Activated CD4-positive, CD25-positive, alpha-beta regulatory T cell treated with anti-CD3 and anti-CD28 coated beads, Interleukin-2, amount 50 U/mL, for 16 hours (primary cell): ENCODE data around the gene DRD2.
"Not testable (repeated sequence)": the region's sequence is repeated elsewhere in the genome, so short reads cannot be mapped to it uniquely, and the experiment has no call there.

Source experiments
- DNase-seq: peaks from one replicate; pipeline ENCODE4 v3.0.0-alpha.2; 2020; ENCODE audit warnings: low read depth, low spot score

Gene DRD2

DNA sequence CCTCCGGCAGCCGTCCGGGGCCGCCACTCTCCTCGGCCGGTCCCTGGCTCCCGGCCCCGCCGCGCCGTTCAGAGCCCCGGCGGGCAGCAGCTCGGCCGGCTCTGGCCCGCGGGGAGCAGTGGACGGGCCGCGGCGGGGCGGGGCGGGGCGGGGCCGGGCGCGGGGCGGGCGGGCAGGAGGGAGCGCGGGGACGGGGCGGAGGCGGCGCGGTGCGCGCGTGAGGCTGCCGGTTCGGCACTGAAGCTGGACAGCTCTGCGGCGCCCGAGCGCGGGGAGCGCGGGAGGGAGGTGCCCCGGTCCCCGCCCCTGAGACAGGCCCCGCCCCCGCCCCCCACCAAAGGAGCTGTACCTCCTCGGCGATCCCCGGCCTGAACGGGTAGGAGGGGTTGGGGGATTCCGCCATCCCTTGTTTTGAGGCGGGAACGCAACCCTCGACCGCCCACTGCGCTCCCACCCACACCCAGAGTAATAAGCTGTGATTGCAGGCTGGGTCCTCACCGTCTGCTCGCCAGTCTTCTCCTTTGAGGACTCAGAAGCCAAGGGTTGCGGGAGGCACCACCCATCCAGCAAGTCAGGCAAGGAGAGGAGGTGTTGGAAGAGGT, at the start of gene DRD2:
Gene DRD2 (minus strand): TSS at position 239 of the 602 bp plus-strand sequence. CDS start 50,747 bp downstream, outside the sequence.
- DNase-seq, result no peak

GRCh38 chr11:113523906-113524305, 48.7 kb upstream of the DRD2 start:
- not testable (repeated sequence) for DNase-seq

DNA sequence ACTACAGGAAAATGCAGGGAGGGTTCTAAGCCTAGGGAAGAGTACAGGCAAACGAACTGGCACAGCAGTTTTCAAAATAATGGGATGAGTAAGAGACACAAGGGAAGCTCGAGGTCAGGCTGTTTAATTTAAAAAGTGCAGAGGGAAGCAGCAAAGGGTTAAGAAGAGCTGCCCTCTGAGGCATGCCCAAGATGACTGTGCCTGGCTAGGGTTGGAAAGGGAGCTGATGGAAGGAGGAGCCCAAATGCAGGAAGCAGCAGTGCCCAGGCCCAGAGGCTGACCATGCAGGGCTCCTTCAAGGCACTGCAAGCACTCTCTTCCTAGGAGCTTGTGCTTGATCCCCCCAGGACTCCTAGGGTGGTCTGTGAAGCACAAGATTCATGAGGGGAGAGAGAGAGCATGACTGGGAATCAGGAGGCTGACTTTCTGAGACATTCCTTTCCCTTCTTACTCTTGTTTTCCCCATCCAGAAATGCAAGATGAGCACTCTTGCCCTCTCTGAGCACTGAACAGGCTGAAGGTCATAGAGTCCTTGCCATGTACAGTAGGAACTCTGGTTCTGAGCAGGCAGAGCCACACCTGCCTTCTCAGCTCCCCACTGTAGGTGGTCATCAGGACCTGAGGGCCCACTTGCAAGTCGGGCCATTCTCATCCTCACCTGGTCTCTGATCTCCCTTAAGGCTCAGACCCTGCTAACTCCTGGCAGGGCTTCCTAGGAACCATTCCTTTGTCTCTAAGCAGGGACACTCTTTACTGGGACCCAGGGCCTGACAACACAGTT, 46.7 kb upstream of the DRD2 start:
- DNase-seq, result no peak

GRCh38 chr11:113519989-113520613, 44.9 kb upstream of the DRD2 start:
- no peak for DNase-seq

DNA sequence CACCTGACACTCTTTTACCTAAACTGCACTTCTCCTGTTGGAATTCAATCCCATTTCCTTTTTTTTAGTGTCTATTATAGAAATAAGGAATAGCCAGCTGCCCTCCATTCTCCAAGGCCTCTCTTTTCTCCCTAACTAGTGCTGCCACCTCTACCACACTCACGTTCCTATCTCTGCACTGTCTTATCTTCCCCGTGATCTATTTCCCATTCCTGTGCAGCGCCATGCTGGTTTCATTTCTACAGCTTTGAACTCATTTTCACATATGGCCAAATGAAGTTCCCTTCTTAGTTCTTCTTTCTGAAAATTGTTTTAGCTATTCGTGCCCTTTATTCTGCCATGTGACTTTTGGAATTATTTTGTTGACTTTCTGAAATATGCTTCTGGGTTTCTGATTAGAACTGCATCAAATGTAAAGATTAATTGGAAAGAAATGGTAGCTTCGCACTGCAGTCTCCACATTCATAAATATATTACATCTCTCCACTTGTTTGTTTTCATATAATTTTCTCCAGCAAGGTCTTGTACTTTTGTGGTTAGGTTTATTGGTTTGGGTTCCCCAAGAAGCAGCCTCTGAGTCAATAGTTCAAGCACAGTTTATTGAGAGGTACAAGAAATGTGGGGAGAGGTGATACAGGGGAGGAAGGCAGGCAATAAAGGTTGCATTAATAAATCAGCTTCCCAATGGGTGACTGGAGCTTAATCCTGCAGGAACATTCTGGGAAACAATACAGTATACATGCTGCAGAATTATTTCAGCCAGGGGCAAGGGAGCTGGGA, 43.7 kb upstream of the DRD2 start:
- DNase-seq, result no peak

DNA sequence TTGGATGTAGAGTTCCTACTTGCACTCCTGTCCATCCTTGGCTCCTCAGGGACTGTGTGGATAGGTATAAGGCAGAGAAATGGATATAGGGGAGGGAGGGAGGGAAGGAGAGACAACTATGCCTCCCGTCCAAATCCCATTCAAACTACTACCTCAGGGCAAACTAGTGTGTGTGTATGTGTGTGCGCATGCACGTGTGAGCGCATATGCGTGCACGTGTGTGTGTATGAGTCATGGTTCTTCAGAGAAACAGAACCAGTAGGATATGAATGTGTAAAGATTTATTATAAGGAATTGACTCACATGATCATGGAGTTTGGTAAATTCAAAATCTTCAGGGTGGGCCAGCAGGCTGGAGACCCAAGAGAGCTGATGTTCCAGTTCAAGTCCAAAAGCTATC, 42.2 kb upstream of the DRD2 start:
- DNase-seq, result no peak

DNA sequence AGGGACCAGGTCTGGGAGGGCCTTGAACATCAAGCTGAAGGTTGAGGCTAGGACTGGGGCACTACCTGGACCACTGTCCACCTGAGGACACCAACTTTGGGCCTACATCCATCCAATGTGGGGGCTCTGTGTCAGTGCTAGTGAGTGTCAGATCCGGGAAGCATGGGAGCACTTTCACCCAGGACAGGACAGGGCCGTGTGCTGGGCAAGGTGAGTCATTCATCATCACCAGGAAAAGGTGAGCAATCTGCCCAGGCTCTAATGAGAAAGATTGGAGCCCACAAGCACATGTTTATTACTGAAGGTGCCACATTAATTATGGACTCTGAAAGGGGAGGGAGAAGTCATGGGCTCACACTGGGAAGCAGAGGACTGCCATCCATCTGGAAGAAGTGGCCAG, 39.7 kb upstream of the DRD2 start:
- no peak for DNase-seq

DNA sequence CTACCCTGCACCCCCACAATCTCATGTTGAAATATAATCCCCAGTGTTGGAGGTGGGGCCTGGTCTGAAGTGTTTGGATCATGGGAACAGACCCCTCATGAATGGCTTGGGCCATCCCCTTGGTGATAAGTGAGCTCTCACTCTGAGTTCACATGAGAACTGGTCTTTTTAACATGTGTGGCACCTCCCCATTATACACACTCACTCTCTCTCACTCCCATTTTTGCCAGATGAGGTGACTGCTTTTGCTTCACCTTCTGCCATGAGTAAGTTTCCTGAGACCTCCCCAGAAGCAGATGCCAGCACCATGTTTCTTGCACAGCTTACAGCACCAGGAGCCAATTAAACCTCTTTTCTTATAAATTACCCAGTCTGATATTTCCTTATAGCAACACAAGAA, 32.1 kb upstream of the DRD2 start:
- DNase-seq, result no peak

GRCh38 chr11:113506893-113507292, 31.7 kb upstream of the DRD2 start:
- no peak for DNase-seq

GRCh38 chr11:113506461-113506860, 31.3 kb upstream of the DRD2 start:
- no peak for DNase-seq

- no peak for DNase-seq
Measured at GRCh38 chr11:113505541-113506375, 30.6 kb upstream of the DRD2 start.

DNA sequence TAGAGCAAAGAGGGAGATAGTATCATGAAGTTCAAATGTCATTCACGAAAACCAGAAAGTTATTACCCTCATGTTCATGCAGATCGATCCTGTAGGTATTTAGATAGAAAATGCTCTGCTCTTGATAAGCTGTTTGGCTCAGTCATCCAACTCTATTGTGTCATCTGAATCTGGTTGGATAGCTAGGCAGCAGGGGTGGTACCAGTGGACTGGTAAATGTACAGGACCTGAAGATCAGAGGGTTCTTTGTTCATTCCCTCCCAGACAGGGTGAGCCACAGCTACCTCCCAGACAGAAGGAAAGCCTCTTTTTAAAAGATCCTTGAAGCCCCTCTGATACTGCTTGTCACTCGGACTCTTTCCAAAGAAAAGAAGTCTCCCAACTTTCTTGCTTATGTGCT, 29.8 kb upstream of the DRD2 start:
- DNase-seq, result no peak

DNA sequence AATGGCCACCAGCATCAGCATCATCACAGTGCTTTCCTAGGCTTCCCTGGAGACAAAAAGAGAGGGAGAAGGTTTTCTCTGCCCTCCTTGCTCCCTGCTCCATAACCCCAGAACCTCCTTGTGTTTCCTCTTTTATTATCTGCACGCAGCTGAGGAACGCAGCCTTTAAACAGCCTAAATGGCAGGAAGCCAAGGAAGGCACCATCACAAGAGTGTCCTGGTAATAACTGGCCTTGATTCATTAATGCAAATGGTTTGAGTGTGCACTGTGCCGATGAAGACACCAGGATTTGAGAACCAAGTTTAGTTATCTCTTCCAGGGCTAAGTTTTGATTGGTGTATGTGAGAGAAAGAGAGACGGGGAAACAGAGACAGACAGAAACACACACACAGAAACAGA, 29.4 kb upstream of the DRD2 start:
- DNase-seq, result no peak

GRCh38 chr11:113504071-113504470, 28.9 kb upstream of the DRD2 start:
- no peak for DNase-seq

DNA sequence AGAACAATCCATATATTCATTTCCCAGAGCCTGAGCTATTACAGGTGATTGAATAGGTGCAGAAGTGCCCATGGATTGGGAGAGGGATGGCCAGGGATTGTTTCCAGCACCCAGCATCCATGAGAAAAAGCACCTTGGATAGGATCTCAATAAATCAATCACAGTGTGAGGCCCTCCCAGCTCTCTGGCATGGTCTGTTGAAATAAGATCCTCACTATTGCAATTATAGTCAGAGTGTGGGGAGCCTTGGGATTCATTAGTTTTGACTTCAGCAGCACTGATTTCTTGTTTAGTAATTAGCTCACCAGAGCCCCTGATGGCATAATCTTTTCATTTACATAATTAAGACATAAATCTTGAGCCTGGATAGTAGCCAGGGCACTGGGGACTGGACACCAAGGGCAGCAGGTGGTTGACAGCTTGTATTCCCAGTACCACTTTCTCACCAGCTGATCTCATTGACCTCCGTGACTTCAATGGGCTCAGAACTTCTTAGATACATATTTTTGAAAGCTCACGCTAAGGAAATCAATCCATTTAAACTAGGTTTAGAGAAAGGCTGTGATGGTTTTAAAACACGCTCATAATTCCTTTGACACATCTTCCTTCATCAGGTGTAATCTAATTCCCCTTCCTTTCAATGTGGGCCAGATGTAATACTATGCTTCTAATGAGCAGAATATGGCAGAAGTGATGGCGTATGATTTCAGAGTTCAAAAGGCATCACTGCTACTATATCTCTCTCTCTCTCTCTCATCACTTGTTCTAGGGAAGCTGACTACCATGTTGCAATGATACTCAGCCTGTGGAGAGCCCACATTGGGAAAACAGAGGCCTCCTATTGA, 22.1 kb upstream of the DRD2 start:
- DNase-seq, result no peak

DNA sequence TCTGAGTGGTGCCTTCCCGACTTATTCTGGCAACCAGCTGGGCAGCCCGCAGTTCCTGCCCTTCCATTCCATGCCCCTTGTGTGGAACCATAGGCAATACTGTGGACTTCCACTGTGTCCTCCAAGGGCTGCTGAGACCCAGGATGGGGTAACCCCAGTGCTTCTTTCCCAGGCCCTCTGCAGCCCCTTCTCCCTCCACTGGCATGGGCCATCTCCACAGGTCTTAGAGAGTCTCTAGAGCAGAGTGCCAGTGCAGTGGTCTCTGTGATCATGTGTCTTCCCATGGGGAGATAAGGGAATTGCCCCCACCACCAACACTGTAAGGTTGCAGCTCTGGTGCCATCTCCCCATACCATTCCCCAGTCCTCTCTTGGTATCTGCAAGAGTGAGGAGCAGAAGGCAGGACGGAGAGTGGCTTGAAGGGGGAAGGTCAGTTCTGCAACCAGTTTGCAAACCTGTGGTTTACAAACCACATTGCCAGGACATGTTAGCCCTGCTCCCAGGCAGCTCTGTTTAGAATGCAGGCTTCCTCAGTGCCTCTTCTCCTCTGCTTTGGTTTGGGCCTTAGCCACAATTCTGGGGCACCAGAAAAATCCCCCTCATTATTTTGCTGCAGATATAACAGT, 20.9 kb upstream of the DRD2 start:
- DNase-seq, result no peak

GRCh38 chr11:113494021-113494420, 18.8 kb upstream of the DRD2 start:
- no peak for DNase-seq

DNA sequence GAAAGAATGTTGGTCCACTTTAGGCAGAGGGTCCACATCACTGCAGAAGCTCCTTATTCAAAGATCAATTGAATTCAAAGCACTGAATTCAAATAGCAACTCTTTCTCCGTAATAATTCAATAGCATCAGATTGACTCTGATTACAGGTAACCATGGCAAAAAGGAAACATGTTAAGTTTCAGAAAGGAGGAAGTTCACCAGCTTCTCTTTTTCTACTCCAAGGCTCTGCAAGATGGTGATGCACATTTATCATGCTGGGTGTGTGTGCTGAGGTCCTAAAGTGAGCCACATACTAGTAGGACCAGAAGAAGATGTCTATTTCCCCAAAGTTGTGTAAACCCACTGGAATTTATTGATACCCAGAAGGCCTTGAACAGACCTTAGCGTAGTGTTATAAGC, 18.0 kb upstream of the DRD2 start:
- DNase-seq, result no peak

DNA sequence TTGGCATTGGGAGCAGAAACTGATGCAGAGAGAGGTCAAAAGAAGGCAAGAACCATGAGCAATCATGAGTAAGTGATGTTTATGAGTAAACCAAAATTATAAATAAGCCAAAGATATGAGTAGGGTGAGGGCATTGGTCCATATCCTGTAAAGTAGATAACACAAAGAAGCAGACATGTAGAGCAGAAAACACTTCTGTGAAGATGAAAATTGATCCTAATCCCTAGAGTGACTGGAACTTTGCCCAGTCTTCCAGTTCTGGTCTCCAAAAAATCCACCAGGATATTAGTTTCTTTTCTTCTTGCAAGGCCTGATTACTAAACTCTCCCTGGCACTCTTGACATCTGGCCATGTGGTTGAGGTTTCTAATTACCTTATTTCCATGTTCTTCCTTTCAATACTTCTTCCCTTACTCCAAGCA, 13.7 kb upstream of the DRD2 start:
- no peak for DNase-seq

DNA sequence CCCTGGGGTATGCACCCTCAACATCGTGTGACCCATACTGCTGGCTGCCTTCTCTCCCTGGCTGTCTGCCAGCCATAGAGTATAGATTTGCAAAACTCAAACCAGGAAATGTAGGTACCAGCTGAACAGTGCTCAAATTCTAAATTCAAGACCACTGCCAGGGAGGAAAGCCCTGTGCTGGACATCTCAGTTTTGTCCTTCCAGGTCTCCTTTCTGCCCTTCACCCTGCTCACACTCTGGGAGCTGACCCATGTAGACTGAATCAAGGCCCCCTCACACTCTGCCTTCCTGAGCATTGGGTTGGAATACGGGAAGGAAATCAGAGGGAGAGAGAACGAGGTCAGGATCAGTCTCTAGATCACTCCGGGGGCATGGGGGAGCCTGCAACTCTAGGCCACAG, 12.4 kb upstream of the DRD2 start:
- DNase-seq, result no peak
